SIG-M5 treated with dmso at 0.1 percent for 504 hours (cell line): ENCODE measurements around the gene WASL.

Source experiments
- DNase-seq: peaks from one replicate; lab custom pipeline; 2025; ENCODE audit not compliant: unreplicated experiment; lab: John Stamatoyannopoulos, UW

Gene WASL

GRCh38 chr7:123705211-123705901, 43.4 kb downstream of the WASL start:
- no peak for DNase-seq

GRCh38 chr7:123695944-123696677, 52.7 kb downstream of the WASL start:
- no peak for DNase-seq

- DNase-seq, result no peak
Observed at GRCh38 chr7:123692471-123692877, 56.3 kb downstream of the WASL start.

- DNase-seq, result no peak
Observed at GRCh38 chr7:123690550-123690949, 58.3 kb downstream of the WASL start.

GRCh38 chr7:123689250-123689649, 59.6 kb downstream of the WASL start:
- no peak for DNase-seq

GRCh38 chr7:123687727-123688126, 61.1 kb downstream of the WASL start:
- DNase-seq, result no peak

- DNase-seq, result no peak
Observed at GRCh38 chr7:123687161-123687560, 61.6 kb downstream of the WASL start.

GRCh38 chr7:123682690-123683089, 66.1 kb downstream of the WASL start:
- peak; percentile 63 for DNase-seq

- DNase-seq, result no peak
Observed at GRCh38 chr7:123681561-123681960, 67.2 kb downstream of the WASL start.

GRCh38 chr7:123680580-123680979, 68.2 kb downstream of the WASL start:
- no peak for DNase-seq

- no peak for DNase-seq
Observed at GRCh38 chr7:123679614-123680013, 69.2 kb downstream of the WASL start.

GRCh38 chr7:123677061-123677715, 71.6 kb downstream of the WASL start:
- no peak for DNase-seq

GRCh38 chr7:123675181-123675473, 73.7 kb downstream of the WASL start:
- no peak for DNase-seq

- no peak for DNase-seq
Observed at GRCh38 chr7:123674399-123675180, 74.2 kb downstream of the WASL start.

GRCh38 chr7:123673752-123674398, 74.9 kb downstream of the WASL start:
- no peak for DNase-seq

GRCh38 chr7:123673137-123673732, 75.6 kb downstream of the WASL start:
- DNase-seq, result no peak

- DNase-seq, result no peak
Observed at GRCh38 chr7:123669485-123669884, 79.3 kb downstream of the WASL start.

- no peak for DNase-seq
Observed at GRCh38 chr7:123666492-123666891, 82.3 kb downstream of the WASL start.

GRCh38 chr7:123665896-123666295, 82.9 kb downstream of the WASL start:
- DNase-seq, result no peak

GRCh38 chr7:123665157-123665556, 83.6 kb downstream of the WASL start:
- DNase-seq, result no peak

GRCh38 chr7:123663200-123663599, 85.6 kb downstream of the WASL start:
- DNase-seq, result no peak
